Measurements from ENCODE around the gene ITIH3. TPM values are rescaled to one million over a fixed set of nuclear protein-coding genes. Genes with fewer than 3 reads are reported as not detected.
A peak's percentile ranks its signal among the peaks of the same experiment; 100 is the strongest.

The ITIH3 gene
- total and polyA plus RNA-seq, 7 donors: 0.14 to 2.3 (median 0.65) TPM; not detected in 3

GRCh38 chr3:52845157-52845556, 50.6 kb downstream of the ITIH3 start:
- H3K4me1 ChIP-seq: peaks cover 0 to 50% (median 30%) of the 10 kb centered on the region in 4 donors
- peak; percentile 90 for DNase-seq
- TF ChIP-seq, protein P1, sequence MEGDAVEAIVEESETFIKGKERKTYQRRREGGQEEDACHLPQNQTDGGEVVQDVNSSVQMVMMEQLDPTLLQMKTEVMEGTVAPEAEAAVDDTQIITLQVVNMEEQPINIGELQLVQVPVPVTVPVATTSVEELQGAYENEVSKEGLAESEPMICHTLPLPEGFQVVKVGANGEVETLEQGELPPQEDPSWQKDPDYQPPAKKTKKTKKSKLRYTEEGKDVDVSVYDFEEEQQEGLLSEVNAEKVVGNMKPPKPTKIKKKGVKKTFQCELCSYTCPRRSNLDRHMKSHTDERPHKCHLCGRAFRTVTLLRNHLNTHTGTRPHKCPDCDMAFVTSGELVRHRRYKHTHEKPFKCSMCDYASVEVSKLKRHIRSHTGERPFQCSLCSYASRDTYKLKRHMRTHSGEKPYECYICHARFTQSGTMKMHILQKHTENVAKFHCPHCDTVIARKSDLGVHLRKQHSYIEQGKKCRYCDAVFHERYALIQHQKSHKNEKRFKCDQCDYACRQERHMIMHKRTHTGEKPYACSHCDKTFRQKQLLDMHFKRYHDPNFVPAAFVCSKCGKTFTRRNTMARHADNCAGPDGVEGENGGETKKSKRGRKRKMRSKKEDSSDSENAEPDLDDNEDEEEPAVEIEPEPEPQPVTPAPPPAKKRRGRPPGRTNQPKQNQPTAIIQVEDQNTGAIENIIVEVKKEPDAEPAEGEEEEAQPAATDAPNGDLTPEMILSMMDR (IDR thresholded peaks at IDR 0.05): no peak
- no peak for TF ChIP-seq POLR2A (IDR thresholded peaks at IDR 0.05)
- TF ChIP-seq POLR2AphosphoS5 (IDR thresholded peaks at IDR 0.05): peak in 3 of 4 donors; percentile 29 to 46 (median 31)
- TF ChIP-seq EP300 (IDR thresholded peaks at IDR 0.05): no peak
- peaks cover 7 to 72% (median 21%) of the 10 kb centered on the region in 4 donors for H3K36me3 ChIP-seq
- intact Hi-C loops (cut with DNase I): loop anchor here (5.0 to 10.0 kb wide), 4 partner anchors 52 to 227 kb away; partner anchors contain the start of genes NEK4 and STIMATE
- H3K27ac ChIP-seq: peak overlapping the region; percentile 67 to 79 (median 74)
- no peaks in the 10 kb centered on the region for H3K27me3 ChIP-seq
- 32 to 58% methylated on average over 6 of the region's 6 CpGs for WGBS, 2 donors
- no peaks in the 10 kb centered on the region for H3K9me3 ChIP-seq
- H3K4me3 ChIP-seq: no peak overlapping the region

DNA sequence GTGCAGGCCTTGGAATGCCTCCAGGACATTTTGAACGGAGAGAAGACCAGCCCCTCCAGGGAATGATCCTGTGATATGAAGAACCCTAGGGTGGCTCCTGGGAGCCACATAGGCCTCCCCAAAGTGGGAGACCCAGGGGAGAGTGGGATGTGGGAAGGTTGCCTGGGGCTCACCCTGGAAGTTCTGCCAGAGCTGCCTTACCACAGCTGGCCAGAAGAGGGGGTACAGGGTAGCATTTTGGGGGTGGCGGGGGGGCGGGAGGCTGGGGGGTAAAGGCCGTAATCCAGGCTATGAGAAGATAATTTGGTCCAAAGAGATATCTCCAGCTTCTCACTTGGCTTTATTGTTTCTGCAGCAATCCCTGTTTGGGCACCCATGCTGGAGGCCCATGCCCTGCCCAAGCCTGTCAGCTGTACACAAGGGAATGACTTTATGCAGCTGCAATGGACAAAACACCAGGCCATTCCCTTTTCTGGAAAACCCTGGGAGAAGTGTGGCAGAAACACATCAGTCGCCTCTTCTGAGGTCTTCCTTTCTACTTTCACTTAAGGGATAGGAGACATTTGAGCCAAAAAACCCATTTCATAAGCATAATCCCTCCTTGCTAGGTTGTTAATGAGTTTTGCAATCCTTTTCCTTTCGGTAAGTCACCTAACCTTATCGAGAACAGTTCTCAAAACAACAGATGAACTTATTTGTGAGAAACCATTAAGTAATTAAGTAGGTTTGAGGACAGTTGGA, 51.3 kb downstream of the ITIH3 start:
- no peak for DNase-seq
- Histone ChIP-seq H3K27me3 (no peaks in the 10 kb centered on the region), H3K4me3 (no peak overlapping the region), H3K9me3 (no peaks in the 10 kb centered on the region), H3K27ac (peak overlapping the region; percentile 67 to 79 (median 74)), H3K36me3 (peaks cover 7 to 65% (median 20%) of the 10 kb centered on the region in 4 donors), H3K4me1 (peaks cover 0 to 50% (median 30%) of the 10 kb centered on the region in 4 donors)
- intact Hi-C loops (cut with DNase I): loop anchor here (5.0 to 10.0 kb wide), 4 partner anchors 51 to 226 kb away; partner anchors contain the start of genes NEK4 and STIMATE
- TF ChIP-seq EP300 (IDR thresholded peaks at IDR 0.05): no peak
- TF ChIP-seq, protein P1 (IDR thresholded peaks at IDR 0.05): peak in 2 of 4 experiments; percentile 26 to 50
- no peak for TF ChIP-seq POLR2AphosphoS5 (IDR thresholded peaks at IDR 0.05)
- WGBS, 2 donors: 71 to 82% methylated on average over 7 of the region's 7 CpGs

DNA sequence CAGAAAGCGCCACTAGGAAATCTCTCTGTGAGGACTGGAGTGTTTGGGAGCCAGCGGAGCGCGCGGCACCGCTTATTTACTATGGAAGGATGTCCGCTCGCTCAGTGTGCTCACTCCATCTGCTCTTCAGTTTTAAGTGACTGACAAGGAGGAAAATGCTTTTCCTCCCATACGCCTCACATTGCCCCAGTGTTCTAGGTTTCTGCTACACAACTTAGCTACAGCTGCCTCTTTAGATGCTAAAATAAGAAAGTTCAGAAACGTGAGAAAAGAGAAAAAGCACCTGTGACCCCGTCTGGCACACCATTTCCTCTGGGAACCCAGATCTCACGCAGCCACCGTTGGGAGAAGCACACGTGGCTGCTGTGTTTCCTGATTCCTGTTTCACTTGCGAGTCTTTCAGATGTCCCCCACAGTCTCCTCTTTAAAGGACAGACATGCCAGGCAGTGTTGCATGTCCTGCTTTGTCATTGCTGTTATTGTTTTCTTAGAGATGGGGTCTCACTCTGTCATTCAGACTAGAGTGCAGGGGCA, 51.9 kb downstream of the ITIH3 start:
- no peak for DNase-seq
- no peaks in the 10 kb centered on the region for H3K9me3 ChIP-seq
- H3K27ac ChIP-seq: peak overlapping the region in 3 of 4 donors; percentile 67 to 79 (median 78)
- peaks cover 0 to 50% (median 30%) of the 10 kb centered on the region in 4 donors for H3K4me1 ChIP-seq
- intact Hi-C loops (cut with DNase I): loop anchor here (5.0 to 10.0 kb wide), 4 partner anchors 51 to 226 kb away; partner anchors contain the start of genes NEK4 and STIMATE
- peaks cover 7 to 65% (median 19%) of the 10 kb centered on the region in 4 donors for H3K36me3 ChIP-seq
- WGBS, 2 donors: 69 to 85% methylated on average over 15 of the region's 15 CpGs
- H3K4me3 ChIP-seq: no peak overlapping the region
- H3K27me3 ChIP-seq: no peaks in the 10 kb centered on the region
- TF ChIP-seq POLR2A (IDR thresholded peaks at IDR 0.05) (no peak), EP300 (IDR thresholded peaks at IDR 0.05) (no peak), POLR2AphosphoS5 (IDR thresholded peaks at IDR 0.05) (no peak)
- TF ChIP-seq, protein P1 (IDR thresholded peaks at IDR 0.05): no peak

DNA sequence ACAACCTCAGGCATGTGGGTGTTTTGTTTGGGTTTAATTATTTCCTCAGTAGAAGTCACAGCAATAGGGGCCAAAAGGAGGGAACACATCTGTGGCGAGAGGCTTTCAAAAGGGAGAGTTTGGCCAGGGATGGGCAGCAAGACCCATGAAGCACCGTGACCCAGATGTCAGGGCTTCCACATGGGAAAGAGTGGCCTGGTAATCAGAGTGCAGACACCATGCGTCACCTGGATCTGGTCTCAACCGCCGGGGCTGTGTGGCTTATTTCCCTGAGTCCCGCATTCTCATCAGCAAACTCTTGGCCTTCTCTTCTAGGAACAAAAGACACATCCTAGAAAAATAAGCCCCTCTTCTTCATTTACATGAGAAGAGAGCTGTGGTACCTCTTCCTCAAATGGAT, 52.6 kb downstream of the ITIH3 start:
- H3K4me3 ChIP-seq: no peak overlapping the region
- TF ChIP-seq POLR2A (IDR thresholded peaks at IDR 0.05): no peak
- TF ChIP-seq POLR2AphosphoS5 (IDR thresholded peaks at IDR 0.05): no peak
- TF ChIP-seq, protein P1 (IDR thresholded peaks at IDR 0.05): no peak
- TF ChIP-seq EP300 (IDR thresholded peaks at IDR 0.05): no peak
- DNase-seq: no peak
- peaks cover 9 to 65% (median 20%) of the 10 kb centered on the region in 4 donors for H3K36me3 ChIP-seq
- WGBS, 2 donors: 94 to 96% methylated on average over 6 of the region's 6 CpGs
- intact Hi-C loops (cut with DNase I): loop anchor here (5.0 to 10.0 kb wide), 4 partner anchors 50 to 225 kb away; partner anchors contain the start of genes NEK4 and STIMATE
- no peaks in the 10 kb centered on the region for H3K27me3 ChIP-seq
- peak overlapping the region in 2 of 4 donors; percentile 78 to 79 for H3K27ac ChIP-seq
- no peaks in the 10 kb centered on the region for H3K9me3 ChIP-seq
- peaks cover 0 to 50% (median 30%) of the 10 kb centered on the region in 4 donors for H3K4me1 ChIP-seq

Data from sigmoid colon (tissue), 7 donors.